PC-3 (cell line): ENCODE results near the gene SOX5.

Experiments used
- EZH2phosphoT487 ChIP-seq: fragments of 300-600 bp; sonication (generic); IDR thresholded peaks from 2 replicates; pipeline ENCODE4 v1.6.1; 2018; ENCODE audit warnings: mild to moderate bottlenecking, antibody characterized with exemption, low read length, borderline replicate concordance
- TF ChIP-seq, protein P1 (sequence below): fragments of 300-600 bp; sonication (generic); conservative IDR thresholded peaks from 2 replicates; pipeline ENCODE4 v1.5.1; 2017; ENCODE audit warnings: antibody characterized with exemption, low read depth, mild to moderate bottlenecking, low read length

DNA sequence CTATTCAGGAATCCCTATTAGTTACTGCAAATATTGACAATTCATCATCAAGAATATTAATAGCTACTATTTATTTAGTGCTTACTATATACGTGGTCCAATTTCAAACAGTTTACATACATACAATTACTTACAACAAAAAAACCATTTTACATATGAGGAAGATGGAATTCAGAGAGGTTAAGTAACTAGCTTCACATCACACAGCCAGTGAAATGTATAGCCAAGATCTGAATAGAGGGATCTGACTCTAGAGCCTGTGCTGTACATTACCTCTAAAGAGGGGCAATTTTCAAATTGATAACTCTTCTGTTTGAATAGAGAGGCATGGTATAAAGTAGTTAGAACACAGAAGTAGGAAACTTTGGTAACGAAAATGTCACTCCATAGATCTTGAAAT, 18.3 kb downstream of the SOX5 start:
- TF ChIP-seq, protein P1, sequence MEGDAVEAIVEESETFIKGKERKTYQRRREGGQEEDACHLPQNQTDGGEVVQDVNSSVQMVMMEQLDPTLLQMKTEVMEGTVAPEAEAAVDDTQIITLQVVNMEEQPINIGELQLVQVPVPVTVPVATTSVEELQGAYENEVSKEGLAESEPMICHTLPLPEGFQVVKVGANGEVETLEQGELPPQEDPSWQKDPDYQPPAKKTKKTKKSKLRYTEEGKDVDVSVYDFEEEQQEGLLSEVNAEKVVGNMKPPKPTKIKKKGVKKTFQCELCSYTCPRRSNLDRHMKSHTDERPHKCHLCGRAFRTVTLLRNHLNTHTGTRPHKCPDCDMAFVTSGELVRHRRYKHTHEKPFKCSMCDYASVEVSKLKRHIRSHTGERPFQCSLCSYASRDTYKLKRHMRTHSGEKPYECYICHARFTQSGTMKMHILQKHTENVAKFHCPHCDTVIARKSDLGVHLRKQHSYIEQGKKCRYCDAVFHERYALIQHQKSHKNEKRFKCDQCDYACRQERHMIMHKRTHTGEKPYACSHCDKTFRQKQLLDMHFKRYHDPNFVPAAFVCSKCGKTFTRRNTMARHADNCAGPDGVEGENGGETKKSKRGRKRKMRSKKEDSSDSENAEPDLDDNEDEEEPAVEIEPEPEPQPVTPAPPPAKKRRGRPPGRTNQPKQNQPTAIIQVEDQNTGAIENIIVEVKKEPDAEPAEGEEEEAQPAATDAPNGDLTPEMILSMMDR: no peak
- TF ChIP-seq EZH2phosphoT487: no peak
